GM23338 (cell line): ENCODE results near the gene PLPP4. TPM values are rescaled to one million over a fixed set of nuclear protein-coding genes. Genes with fewer than 3 reads are reported as not detected.

Source experiments
- ATAC-seq: fragments of 200-7000 bp; cut with Tn5 transposase; 3 replicates; pipeline ENCODE4 v1.9.1; 2020
- DNase-seq: peaks from one replicate; pipeline ENCODE4 v3.0.0-alpha.2; 2015; ENCODE audit warnings: low spot score
- H2AFZ ChIP-seq: fragments of 200-600 bp; sonication (generic); 2 replicates; pipeline ENCODE4 v1.8.0; 2016; ENCODE audit warnings: antibody characterized with exemption, mild to moderate bottlenecking, moderate library complexity
- H3F3A ChIP-seq: fragments of 200-600 bp; sonication (generic); replicated peaks from 2 replicates; pipeline ENCODE4 v1.8.0; 2017; ENCODE audit warnings: antibody characterized with exemption, mixed run types, low read depth
- H3K27ac ChIP-seq: fragments of 200-600 bp; sonication (generic); 2 replicates; pipeline ENCODE4 v1.6.1; 2016; ENCODE audit warnings: low read depth
- H3K27me3 ChIP-seq: fragments of 200-600 bp; sonication (generic); 2 replicates; pipeline ENCODE4 v1.8.0; 2016; ENCODE audit warnings: mild to moderate bottlenecking, mixed run types, moderate library complexity; ENCODE audit not compliant: insufficient read depth
- H3K36me3 ChIP-seq: fragments of 200-600 bp; sonication (generic); 2 replicates; pipeline ENCODE4 v1.8.0; 2016; ENCODE audit warnings: mild to moderate bottlenecking; ENCODE audit not compliant: insufficient read depth
- H3K4me1 ChIP-seq: fragments of 200-600 bp; sonication (generic); 2 replicates; pipeline ENCODE4 v1.8.0; 2016; ENCODE audit warnings: mild to moderate bottlenecking, moderate library complexity; ENCODE audit not compliant: insufficient read depth
- H3K4me2 ChIP-seq: fragments of 200-600 bp; sonication (generic); 2 replicates; pipeline ENCODE4 v1.7.1; 2017; ENCODE audit warnings: mixed run types
- H3K4me3 ChIP-seq: fragments of 200-600 bp; sonication (generic); 2 replicates; pipeline ENCODE4 v1.6.1; 2016; ENCODE audit warnings: mixed run types
- H3K79me2 ChIP-seq: fragments of 200-600 bp; sonication (generic); replicated peaks from 2 replicates; pipeline ENCODE4 v1.8.0; 2017; ENCODE audit warnings: mild to moderate bottlenecking; ENCODE audit not compliant: insufficient read depth
- H3K9me2 ChIP-seq: fragments of 200-600 bp; sonication (generic); 2 replicates; pipeline ENCODE4 v1.8.0; 2017; ENCODE audit not compliant: insufficient read depth
- H4K20me1 ChIP-seq: fragments of 200-600 bp; sonication (generic); replicated peaks from 2 replicates; pipeline ENCODE4 v1.8.0; 2017; ENCODE audit warnings: mild to moderate bottlenecking; ENCODE audit not compliant: insufficient read depth
- H3K27ac Mint-ChIP-seq: 2 replicates; pipeline ENCODE4 v1.8.0; 2020; ENCODE audit warnings: inconsistent platforms, mild to moderate bottlenecking, moderate library complexity, mixed read lengths
- H3K27me3 Mint-ChIP-seq: 3 replicates; pipeline ENCODE4 v1.8.0; 2022; ENCODE audit warnings: low read depth, mild to moderate bottlenecking, moderate library complexity, mixed read lengths, inconsistent platforms; ENCODE audit not compliant: insufficient read depth, poor library complexity
- H3K36me3 Mint-ChIP-seq: 3 replicates; pipeline ENCODE4 v1.8.0; 2021; ENCODE audit warnings: low read depth, mild to moderate bottlenecking, inconsistent platforms, moderate library complexity, mixed read lengths
- H3K4me1 Mint-ChIP-seq: 3 replicates; pipeline ENCODE4 v1.8.0; 2020; ENCODE audit warnings: mild to moderate bottlenecking, inconsistent platforms, mixed read lengths
- H3K4me3 Mint-ChIP-seq: 3 replicates; pipeline ENCODE4 v1.8.0; 2021; ENCODE audit warnings: moderate library complexity, mild to moderate bottlenecking, inconsistent platforms, mixed read lengths
- H3K9me3 Mint-ChIP-seq: 3 replicates; pipeline ENCODE4 v1.8.0; 2020; ENCODE audit warnings: moderate library complexity, mild to moderate bottlenecking, inconsistent platforms, mixed read lengths
- EZH2phosphoT487 ChIP-seq: fragments of 200-600 bp; sonication (generic); IDR thresholded peaks from one replicate; pipeline ENCODE4 v1.8.1; 2018; ENCODE audit warnings: antibody characterized with exemption; ENCODE audit not compliant: unreplicated experiment
- JUNB ChIP-seq: IDR thresholded peaks from one replicate; pipeline ENCODE4 v1.6.1; 2016; ENCODE audit warnings: antibody characterized with exemption; ENCODE audit not compliant: unreplicated experiment
- NANOG ChIP-seq: IDR thresholded peaks from 2 replicates; pipeline ENCODE4 v1.6.1; 2016; ENCODE audit warnings: antibody characterized with exemption, borderline replicate concordance
- POLR2AphosphoS5 ChIP-seq: IDR thresholded peaks from 2 replicates; pipeline ENCODE4 v1.6.1; 2016; ENCODE audit warnings: antibody characterized with exemption, low read depth
- REST ChIP-seq: IDR thresholded peaks from one replicate; pipeline ENCODE4 v1.6.1; 2018; ENCODE audit warnings: antibody characterized with exemption; ENCODE audit not compliant: unreplicated experiment
- ZNF114 ChIP-seq: fragments of 250-450 bp; sonication (Bioruptor Pico); IDR thresholded peaks from 2 replicates; pipeline ENCODE4 v1.5.0; 2020; ENCODE audit warnings: mild to moderate bottlenecking, moderate library complexity
- ZNF462 ChIP-seq: fragments of 250-450 bp; sonication (Bioruptor Pico); IDR thresholded peaks from 2 replicates; pipeline ENCODE4 v1.5.0; 2020; ENCODE audit warnings: mild to moderate bottlenecking, moderate library complexity
- polyA plus RNA-seq: library from polyadenylated mRNA; unstranded; fragments of >200 nt; fragmentation: Nextera tagmentation; extraction: Ambion mirVana; gene quantifications from 2 replicates; pipeline ENCODE4 v1.2.1, GENCODE V29; 2016
- total RNA-seq: library from RNA; depleted of rRNA; stranded (reverse); fragments of >200 nt; shearing (Covaris generic); gene quantifications from 2 replicates; pipeline ENCODE4 v1.2.3, GENCODE V29; 2014
- TF ChIP-seq, protein P1 (sequence below): IDR thresholded peaks from 2 replicates; pipeline ENCODE4 v1.6.1; 2016; ENCODE audit warnings: antibody characterized with exemption

The PLPP4 gene
- total and polyA plus RNA-seq, 2 experiments from 2014 or later, result 0.24 to 0.31 TPM

- Mint-ChIP-seq H3K27ac (no peak overlapping the region), H3K9me3 (no peaks in the 10 kb centered on the region), H3K27me3 (peaks cover 32% of the 10 kb centered on the region), H3K4me3 (peak overlapping the region; percentile 90; the same call in 1 of the 3 replicates), H3K36me3 (no peaks in the 10 kb centered on the region), H3K4me1 (peaks cover 10% of the 10 kb centered on the region)
- Histone ChIP-seq H3K4me2 (peak overlapping the region; percentile 90), H3K79me2 (no peaks in the 10 kb centered on the region), H4K20me1 (no peaks in the 10 kb centered on the region), H3K4me3 (no peak overlapping the region), H3K36me3 (no peaks in the 10 kb centered on the region), H3F3A (no peaks in the 10 kb centered on the region), H3K4me1 (0 out of 2 replicates have a peak, but pooled peaks cover 4% of the 10 kb centered on the region), H2AFZ (no peak overlapping the region), H3K27ac (no peak overlapping the region), H3K27me3 (peaks cover 47% of the 10 kb centered on the region), H3K9me2 (no peaks in the 10 kb centered on the region)
- no peak for TF ChIP-seq ZNF114
- no peak for TF ChIP-seq ZNF462
- TF ChIP-seq REST, result no peak
- TF ChIP-seq NANOG, result no peak
- TF ChIP-seq EZH2phosphoT487, result no peak
- TF ChIP-seq POLR2AphosphoS5, result no peak
- TF ChIP-seq, protein P1, sequence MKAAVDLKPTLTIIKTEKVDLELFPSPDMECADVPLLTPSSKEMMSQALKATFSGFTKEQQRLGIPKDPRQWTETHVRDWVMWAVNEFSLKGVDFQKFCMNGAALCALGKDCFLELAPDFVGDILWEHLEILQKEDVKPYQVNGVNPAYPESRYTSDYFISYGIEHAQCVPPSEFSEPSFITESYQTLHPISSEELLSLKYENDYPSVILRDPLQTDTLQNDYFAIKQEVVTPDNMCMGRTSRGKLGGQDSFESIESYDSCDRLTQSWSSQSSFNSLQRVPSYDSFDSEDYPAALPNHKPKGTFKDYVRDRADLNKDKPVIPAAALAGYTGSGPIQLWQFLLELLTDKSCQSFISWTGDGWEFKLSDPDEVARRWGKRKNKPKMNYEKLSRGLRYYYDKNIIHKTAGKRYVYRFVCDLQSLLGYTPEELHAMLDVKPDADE, result no peak
- no peak for TF ChIP-seq JUNB
- ATAC-seq (no peak), DNase-seq (no peak)
Measured at GRCh38 chr10:120455606-120456005, 1.4 kb upstream of the PLPP4 start.
